IPS-11a (cell line): Measurements from ENCODE around the gene EPPIN.

ENCODE experiments used
- H3K4me3 ChIP-seq: one replicate; pipeline ENCODE4 v1.5.1; 2013; ENCODE audit warnings: low read depth, low read length, control low read depth

Gene EPPIN

DNA sequence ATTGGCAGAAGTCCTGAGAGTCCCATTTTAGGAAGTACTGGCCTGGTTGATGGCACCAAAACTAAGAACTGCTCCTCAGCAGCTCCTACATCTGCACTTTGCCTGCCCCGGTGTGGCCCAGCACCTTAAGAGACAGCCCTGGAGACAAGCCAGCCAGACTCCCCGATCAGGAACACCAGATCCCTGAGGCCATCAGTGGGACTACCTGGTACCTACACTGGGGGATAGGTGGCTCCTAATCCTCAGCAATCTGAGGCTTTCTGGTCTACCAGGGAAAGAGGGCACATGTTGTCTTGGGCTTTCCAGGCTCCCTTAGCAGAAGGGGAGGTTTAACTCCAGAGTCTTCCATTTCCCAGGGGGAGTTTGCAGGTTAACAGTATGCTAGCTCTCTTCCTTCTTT is 7.8 kb downstream of the EPPIN start, which contains the start of gene WFDC6:
TSS of gene WFDC6 (minus strand) at position 101 of the 400 bp plus-strand sequence. CDS start at position 26, 75 bp downstream.
- H3K4me3 ChIP-seq, result no peak within 1 kb of the TSS

GRCh38 chr20:45538209-45538799 is 8.9 kb downstream of the EPPIN start:
- no peak overlapping the region for H3K4me3 ChIP-seq

- H3K4me3 ChIP-seq, result no peak overlapping the region
These were observed 19.9 kb downstream of the EPPIN start for GRCh38 chr20:45527294-45527693.

DNA sequence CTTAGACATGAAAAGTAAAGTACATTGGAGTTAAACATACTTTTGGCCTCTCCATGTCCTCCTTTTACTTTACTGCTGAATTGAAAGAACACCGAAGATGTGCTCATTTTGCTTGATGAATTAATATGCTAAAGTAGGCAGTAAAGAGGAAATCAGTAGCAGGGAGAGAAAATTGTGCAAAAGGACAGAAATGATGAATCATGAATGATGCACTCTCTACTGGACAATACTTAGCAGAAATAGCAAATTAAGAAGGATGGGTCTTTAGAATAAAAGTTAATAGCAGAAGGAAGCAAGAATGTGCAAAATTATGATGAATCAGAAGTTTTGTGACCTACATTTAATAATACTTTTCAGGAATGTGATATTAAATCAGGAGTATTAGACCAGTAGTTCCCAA is 23.4 kb downstream of the EPPIN start:
- H3K4me3 ChIP-seq, result no peak overlapping the region

GRCh38 chr20:45518282-45518681 is 28.9 kb downstream of the EPPIN start:
- no peak overlapping the region for H3K4me3 ChIP-seq

GRCh38 chr20:45515147-45515913 is 31.9 kb downstream of the EPPIN start, which contains the start of gene SPINT3:
TSS of gene SPINT3 (minus strand) at chr20:45515622. CDS start at chr20:45515608, 14 bp downstream.
- H3K4me3 ChIP-seq, result no peak within 1 kb of the TSS

DNA sequence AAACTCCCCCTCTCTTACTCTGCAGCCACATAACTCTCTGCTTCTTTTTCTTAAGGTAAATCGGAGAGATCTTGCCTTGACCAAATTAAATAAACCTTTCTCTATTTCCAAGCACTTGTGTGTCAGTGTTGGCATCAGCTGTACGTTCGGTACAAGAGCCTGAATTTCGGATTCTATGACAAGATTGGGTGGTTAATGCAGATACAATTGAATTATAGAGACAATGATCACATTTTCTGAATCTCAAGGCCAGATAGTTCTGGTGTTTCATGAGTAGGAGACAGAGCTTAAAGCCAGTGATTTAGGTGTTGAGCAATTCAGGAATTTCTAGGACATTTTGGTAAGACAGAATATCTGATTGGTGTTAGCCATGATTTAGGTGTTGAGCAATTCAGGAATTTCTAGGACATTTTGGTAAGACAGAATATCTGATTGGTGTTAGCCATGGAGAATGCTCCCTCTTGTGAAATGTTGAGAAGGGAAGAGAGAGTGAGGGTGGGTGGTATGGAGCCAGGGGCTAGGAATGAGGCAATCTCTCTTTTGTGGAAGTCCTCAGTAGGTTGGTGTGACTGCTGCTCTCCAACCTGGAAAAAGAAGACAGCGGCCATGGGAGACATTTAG is 36.8 kb downstream of the EPPIN start:
- no peak overlapping the region for H3K4me3 ChIP-seq

- no peak overlapping the region for H3K4me3 ChIP-seq
These were observed 38.1 kb downstream of the EPPIN start for GRCh38 chr20:45509091-45509490.

DNA sequence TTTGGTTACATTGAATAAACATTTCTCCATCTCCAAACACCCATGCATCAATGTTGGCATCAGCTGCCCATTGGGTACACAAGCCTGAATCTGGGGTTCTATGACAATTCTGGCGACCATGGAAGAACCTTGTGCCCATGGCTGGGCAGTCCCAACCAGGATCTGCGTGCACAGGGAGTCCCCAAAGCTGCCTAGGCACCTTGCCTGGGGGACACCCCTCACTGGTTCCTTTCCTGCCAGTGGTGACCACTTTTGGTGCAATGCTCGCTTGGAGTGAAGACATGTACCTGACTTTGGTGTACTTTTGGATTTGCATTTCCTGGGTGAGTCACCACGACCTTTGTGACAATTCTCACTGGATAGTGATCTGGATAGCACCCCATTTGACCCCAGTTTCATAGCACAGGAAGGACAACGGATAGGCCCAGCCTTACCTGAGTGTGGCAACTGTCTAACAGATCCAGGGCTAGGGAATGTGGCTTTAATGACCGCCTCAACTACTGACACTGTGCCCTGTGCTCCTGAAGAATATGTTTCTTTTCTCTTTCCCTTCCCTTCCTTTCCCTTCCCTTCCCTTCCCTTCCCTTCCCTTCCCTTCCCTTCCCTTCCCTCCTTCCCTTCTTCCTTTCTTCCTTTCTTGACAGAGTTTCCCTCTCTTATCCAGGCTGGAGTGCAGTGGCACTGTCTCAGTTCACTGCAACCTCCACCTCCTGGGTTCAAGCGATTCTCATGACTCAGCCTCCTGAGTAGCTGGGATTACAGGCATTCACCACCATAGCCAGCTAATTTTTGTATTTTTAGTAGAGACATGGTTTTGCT is 38.9 kb downstream of the EPPIN start:
- H3K4me3 ChIP-seq, result no peak overlapping the region

GRCh38 chr20:45507011-45507820 is 40.0 kb downstream of the EPPIN start:
- H3K4me3 ChIP-seq, result no peak overlapping the region

DNA sequence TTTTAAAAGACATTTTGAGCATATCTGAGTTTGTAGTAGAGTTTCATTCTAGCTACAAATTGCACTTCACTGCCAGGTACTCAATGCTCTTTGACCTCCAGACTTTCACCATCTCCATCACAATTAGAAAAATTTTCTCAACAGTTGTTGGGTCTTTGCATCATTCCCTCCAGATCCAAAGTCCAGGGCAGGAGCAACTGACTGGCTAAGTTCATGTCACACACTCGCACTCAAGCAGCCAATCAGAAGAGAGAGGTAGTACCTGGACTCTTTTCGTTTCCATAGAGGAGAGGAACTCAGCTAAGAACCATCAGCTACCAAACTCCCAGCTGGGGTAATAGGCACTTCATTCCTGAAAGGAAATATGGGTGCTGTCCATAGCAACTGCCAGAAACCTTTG is 40.8 kb downstream of the EPPIN start:
- H3K4me3 ChIP-seq, result no peak overlapping the region

DNA sequence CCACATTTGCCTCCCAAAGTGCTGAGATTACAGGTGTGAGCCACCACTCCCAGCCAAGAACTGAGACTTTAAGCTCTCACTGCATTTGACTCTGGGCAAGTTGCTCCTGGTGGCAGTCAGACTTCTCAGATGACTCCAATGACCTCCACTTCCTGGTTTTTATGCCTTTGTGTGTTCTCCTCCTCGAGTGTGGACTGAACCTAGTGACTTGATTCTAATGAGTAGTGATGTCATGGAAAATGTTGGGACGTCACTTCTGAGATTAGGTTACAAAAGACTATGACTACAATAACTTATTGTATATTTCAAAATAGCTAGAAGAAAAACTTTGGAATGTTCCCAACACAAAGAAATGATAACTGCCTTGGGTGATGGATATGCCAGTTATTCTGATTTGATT is 43.8 kb downstream of the EPPIN start:
- H3K4me3 ChIP-seq, result no peak overlapping the region

DNA sequence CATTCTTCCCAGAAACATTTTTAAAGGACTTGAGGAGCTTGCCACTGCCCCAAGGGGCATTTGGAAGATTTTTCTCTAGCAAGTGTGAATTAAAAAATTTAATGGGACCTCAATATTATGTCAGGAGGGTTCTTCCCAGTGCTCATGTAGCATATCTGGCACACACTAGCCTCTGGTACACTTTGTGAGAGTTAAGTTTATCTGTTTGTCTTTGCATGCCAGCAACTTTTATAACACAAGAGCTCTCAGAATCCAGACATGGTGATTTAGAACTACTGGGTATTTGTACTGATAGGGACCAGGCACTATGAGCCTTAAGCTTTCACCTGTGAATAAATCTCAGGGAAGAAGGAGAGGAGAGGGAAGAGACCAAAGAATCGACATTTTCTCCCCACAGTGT is 44.6 kb downstream of the EPPIN start:
- no peak overlapping the region for H3K4me3 ChIP-seq

GRCh38 chr20:45501600-45501999 is 45.6 kb downstream of the EPPIN start:
- no peak overlapping the region for H3K4me3 ChIP-seq

- H3K4me3 ChIP-seq, result no peak overlapping the region
These were observed 47.2 kb downstream of the EPPIN start for GRCh38 chr20:45500022-45500421.

GRCh38 chr20:45497971-45498494 is 49.2 kb downstream of the EPPIN start:
- H3K4me3 ChIP-seq, result no peak overlapping the region

DNA sequence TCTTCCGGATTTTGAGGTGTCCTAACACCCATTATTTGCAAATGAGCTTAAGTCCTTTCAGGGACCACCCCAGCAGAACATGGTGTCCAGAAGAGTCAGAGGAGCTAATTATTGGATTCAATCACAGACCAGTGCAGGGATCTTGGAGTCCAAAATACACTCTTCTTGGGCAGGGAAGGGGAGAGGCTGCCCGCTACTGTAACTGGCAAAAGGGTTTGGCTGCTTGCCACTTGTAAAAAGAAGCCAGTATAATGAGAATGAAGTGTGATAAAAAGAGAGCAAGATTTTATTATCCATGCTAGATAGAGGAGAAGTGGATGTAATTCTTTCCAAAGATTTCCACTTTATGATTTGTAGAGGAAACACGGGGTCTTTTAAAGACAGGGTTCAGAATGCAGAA is 51.0 kb downstream of the EPPIN start:
- no peak overlapping the region for H3K4me3 ChIP-seq

- no peak overlapping the region for H3K4me3 ChIP-seq
These were observed 51.7 kb downstream of the EPPIN start for GRCh38 chr20:45495501-45495941.
